Lung microvascular endothelial cell (primary cell): Measurements from ENCODE around the gene ENPP1. TPM values are rescaled to one million over a fixed set of nuclear protein-coding genes. Genes with fewer than 3 reads are reported as not detected.
A peak's percentile ranks its signal among the peaks of the same experiment; 100 is the strongest.

Source experiments
- DNase-seq, 2 donors: peaks; one replicate each; pipeline versions ENCODE4 v3.0.0 to v3.0.0-alpha.2; 2010; ENCODE audit warnings: low read depth in 2 of 2
- total RNA-seq: library from RNA; depleted of rRNA; stranded (reverse); fragments of >200 nt; gene quantifications from 2 replicates; pipeline ENCODE4 v1.2.1, GENCODE V29; 2014

ENPP1 gene
- total RNA-seq, 1 donor from 2014 or later, result 0.40 TPM

DNA sequence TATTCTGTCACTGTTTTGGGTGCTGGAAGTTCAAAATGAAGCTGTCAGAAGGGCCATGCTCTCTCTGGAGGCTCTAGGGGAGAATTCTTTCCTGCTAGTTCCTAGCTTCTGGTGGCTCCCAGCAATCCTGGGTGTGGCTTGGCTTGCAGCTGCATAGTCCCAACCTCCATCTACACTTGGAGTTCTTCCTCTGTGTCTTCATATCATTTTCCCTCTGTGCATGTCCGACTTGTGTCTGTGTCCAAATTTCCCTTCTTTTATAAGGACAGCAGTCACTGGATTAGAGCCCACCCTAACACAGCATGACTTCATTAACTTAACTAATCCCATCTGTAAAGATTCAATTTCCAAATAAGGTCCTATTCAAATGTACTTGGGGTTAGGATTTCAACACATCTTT is 23.3 kb upstream of the ENPP1 start:
- DNase-seq, result no peak

DNA sequence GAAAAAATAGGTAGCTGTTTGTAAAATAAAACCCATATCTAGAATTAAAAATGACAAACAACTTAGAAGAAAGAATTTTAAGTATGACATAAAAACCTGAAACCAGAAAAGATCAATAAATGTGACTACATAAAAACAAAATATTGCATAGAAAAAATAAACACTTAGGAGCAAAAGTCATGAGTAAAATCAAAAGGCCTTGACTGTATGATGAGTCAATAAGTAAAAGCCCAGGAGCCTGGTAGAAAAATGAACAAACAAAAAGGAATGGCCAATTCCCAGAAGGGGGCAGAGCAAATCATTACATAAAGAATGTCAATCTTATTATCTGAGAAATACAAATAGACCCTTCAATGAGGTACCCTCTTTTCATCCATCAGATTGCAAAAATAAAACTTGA is 20.7 kb upstream of the ENPP1 start:
- no peak for DNase-seq

DNA sequence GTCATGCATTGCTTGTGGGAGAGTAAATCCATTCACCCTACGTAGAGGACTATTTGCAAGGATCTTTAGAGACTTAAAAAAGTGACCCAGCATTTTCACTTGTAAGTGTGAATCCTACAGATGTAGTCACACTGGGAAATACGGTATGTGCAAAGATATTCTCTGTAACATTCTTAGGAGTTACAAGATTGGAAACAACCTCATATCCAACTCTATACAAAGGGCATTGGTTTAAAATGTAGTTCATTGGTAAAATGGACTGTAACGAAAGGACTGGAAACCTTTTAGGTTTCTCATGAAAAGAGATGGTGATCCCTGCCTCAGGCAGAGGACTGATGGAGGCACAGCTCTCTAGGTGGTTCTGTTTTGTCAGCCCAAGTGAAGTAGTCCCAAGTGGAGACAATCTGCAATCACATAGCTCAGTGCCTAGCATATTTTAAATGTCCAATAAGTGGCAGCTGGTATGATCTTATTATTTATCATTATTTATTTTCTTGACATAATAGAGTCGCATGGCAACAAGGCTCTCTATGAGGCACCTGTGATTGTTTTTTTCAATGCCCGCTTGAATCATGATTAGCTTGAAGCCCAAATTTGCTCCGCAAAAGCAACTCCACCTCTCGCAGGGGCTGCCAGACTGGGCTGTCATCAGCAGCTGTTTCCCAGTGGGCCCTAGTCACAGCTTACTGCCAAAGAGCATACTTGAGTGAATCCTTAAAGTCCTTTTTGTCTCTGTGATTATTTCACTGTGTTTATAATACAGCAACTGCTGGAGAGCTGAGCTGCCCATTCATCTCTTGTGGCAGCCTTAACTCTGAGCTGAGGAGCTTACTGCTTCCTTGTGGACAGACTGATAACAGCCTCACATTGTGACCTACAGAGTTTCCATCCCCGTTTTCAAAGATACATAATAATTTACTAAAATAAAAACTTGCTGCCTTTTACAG is 19.8 kb upstream of the ENPP1 start:
- DNase-seq, result no peak

DNA sequence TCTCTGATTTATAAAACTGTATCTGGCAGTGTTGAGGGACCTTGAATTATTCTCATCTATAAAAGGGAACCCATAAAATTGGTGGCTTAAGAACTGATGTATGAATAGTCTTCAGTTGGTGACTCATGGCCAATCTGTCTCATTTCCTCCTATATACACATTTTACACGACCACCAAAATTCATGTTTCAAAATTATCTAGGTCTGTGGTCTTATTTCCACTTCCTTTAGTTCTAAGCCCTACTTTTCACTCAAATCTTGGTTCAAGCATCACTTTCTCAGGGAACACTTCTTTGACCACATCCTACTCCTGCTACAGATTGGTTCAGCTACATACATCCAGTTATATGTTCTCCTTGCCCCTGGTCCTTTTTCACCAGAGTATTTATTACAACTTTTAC is 18.6 kb upstream of the ENPP1 start:
- no peak for DNase-seq

DNA sequence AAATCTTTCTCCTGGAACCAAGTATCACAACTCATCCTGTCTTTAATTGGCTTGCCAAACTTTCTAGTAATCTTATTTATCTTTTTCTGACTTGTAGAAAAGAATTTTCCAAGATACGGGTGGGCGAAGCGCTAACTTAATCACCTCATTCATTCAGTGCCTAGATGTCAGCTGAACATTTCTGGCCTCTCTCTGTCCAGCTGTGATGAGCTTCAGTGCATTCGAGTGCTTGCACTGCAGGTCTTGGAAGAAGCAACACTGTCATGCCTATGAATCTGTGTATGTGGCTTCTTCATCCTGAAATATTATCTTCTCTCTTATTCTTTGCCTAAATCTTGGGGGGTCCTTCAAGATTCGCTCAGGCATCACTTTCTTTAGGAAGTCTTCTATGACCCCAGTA is 16.3 kb upstream of the ENPP1 start:
- DNase-seq, result no peak

DNA sequence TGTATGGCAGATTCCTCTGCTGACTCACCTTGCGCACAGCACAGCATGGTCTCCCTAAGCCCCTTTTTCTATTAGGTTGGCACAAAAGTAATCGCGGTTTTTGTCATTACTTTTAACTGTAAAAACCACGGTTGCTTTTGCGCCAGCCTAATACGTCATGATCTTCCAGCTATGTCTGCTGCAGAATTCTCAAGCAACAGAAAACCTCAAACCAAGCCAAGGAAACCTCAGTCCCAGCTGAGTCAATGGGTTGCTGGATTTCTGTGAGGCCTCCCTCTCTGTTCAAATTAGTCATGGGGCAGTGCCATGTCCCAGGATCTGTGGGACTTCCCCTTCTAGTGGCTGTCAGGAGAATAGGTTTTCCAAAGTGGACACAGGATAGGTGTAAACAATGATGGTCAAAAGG is 15.7 kb upstream of the ENPP1 start:
- no peak for DNase-seq

DNA sequence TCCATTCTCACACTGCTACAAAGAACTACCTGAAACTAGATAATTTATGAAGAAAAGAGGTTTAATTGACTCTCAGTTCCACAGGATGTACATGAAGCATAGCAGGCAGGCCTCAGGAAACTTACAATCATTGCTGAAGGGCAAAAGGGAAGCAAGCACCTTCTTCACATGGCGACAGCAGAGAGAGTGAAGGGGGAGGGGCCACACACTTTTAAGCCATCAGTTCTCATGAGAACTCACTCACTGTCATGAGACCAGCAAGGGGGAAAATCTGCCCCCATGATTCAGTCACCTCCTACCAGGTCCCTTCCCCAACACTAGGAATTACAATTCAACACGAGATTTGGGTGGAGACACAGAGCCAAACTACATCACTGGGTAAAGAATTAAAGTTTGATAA is 12.5 kb upstream of the ENPP1 start:
- no peak for DNase-seq

DNA sequence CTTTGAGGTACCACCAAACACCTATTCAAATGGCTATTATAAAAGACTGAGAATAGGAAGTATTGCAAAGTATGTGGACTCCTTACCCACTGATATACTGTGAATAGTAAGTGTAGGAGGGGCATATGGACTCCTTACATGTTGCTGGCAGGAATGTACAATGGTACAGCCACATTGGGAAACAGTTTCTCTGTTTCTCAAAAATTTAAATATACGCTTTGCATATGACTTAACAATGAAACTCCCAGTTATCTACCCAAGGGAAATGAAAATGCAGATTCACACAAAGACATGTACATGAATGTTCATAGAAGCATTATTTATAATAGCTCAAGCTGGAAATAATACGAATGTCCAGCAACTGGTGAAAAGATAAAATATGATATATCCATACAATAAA is 5.5 kb upstream of the ENPP1 start:
- no peak for DNase-seq

DNA sequence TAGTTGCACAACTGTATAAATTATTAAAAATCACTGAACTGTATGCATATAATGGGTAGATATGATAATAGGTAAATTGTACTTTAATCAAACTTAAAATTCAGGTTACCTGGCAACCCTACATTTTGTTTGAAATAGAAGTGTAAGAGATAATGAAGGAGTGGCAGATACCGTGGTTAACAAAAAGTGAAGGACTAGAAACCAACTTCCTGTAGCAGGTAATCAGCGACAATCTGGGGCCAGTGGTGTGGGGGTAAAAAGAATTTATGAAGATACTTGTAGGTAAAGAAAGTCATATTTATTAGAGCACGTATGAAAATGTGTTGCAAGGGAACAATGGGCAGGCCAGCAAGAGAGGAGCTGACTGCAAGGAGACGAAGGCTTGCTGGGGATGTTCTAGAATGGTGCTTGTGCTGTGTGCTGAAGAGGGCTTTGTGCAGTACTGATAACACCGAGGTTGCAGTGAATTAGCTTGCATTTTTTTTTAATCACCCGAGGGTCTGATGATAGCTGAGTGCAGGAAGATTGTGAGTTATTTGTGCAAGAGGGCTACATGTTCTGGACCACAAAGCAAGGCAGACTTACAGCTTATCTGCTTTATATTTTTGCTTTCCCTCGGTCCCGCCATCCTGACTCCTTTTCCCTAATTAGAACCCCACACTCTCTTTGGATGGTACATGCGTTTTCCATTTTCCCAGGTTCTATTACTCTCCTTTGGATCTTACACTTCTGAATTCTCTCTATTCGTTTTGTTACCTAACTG is 4.6 kb upstream of the ENPP1 start:
- no peak for DNase-seq

DNA sequence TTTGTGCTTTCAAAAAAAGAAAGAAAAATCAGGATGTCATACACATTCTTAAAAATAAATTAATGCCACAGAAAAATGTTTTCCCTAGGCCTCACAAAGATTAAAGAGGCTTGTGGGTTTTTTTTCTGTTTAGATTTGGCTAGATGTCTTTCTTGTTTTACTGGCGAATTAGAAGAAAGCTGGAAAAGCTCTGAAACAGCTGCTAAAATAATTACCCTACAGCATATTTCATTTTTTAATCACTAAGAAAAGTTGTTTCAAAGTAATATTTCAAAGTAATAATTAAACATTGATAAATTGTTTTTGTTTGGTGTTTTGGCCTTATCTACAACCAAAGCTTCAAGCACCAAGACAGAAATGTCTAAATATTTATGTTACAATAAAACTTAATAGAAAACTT is 3.7 kb upstream of the ENPP1 start:
- no peak for DNase-seq

DNA sequence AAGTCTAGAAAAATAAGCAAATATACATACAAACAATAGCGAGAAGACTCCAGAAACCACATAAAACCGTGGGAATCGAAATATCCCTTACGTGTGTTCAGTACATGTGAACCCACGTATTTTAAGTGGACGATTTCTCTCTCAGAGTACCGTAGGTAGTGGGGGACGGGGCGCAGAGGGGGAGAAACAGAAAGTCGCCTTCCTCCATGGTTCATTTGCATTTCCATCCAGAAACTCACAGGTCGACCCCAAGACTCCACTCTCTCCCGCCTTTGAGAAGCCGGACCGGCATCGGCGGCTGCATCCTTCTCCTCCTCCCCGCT is 538 bp upstream of the ENPP1 start:
- DNase-seq, result peak in 1 of 2 donors; percentile 4

DNA sequence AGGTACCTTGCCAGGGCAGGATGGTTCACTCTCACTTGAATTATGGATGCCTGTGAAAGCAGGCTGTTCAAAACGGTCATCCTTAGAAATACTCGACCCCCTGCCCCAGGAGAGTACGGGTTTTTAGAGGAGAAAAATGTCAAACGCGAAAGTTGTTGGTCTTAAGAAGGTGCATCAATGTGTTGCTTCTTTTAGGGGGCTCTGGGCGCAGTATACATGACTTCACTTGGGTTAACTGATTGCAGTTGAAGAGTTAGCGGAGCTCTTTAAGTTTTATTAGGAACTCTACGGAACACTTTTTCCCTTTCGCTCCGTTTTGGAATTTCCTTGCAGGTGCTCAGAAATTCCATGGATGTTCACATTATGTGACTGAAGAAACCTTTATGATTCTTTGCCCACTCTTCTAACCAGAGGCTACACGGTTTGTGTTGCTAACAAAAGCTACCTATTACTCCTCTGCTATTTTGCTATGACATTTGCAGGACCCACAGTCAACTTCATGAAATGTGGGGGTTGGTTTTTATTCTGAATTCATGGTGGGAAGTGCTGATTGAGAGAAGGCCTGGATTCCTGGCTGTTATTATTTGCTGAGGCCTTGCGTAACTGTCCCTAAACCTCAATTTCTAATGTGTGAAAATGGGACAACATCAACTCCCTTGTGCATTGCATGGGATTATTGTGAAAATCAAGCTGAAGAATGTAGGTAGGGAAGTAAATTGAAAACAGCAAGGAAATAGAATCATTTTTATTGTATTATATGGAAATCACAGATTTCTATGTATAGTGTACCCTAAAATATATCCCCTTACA is 845 bp downstream of the ENPP1 start:
- DNase-seq, result peak in 1 of 2 donors; percentile 1

DNA sequence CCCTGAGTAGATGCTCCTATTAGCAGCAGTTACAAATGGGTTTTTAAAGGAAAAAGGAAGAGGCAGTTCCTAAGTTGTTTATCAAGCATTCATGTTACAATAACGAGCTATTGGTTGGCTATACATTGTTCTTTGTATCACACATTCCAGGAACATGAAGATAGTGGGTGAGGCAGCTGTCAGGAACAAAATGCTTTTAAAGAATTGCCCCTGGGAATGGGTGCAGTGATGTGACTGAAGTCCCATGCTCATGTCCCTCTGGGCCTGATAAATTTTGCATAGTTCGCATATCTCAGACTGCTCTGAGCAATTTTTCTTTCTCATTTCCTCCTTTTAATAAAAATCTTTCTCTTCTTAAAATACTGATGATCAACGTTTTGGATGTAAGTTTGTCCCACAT is 3.7 kb downstream of the ENPP1 start:
- no peak for DNase-seq

DNA sequence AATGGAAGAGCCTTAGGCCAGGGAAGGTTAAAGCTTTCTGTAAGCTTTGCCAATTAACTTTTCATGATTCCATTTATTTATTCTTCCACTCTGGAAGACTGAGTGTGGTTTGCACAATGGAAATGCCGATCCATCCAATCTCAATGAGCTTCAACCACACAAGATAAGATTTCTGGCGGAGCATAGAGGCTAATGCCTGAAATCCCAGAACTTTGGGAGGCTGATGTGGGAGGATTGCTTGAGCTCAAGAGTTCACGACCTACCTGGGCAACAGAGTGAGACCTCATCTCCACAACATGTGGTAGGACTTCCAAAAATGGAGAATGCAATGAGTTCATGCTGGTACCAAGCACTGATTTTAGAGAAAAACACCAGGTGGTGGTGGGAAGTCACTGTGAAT is 6.2 kb downstream of the ENPP1 start:
- no peak for DNase-seq

DNA sequence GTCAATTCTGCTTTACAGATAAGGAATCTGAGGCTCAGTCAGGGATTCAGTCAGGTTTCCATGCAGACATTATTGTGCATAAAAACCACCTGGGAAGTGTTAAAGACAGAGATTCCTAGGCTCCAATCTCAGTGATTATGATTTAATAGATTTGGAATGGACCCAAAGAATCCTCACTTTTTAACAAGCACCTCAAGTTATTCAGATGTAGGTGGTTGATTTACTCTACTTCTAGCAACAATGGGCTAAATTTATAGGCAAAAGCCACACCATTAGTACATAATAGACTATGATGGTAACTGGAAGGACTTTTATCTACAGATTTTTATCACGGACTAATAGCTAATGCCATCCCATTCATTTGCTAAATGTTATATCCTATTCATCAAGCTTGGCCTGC is 9.0 kb downstream of the ENPP1 start:
- no peak for DNase-seq

DNA sequence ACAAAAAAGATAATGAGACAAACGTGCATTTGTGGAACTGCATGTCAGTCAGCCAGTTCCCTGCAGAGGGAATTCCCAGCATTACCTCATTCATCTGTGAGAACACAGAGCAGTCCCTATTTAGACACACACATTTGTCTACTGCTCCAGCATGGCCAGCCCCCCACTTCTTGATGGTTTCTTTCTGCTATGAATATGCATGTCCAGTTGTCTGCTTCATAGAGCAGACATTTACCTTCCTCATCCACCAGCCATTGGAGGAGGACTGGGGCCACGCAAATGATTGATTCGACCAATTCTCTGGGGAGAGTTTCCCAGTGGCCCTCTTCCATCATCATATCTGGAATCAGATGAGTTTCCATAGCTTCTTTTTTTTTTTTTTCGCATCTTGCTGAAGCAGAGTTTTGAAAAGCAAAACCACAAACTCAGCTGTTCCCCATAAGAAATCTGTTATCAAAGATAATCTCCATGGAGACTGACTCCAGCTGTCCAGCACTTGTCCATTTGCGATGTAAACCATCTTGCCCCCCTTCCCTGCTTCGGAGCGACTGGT is 11.8 kb downstream of the ENPP1 start:
- peak in 1 of 2 donors; percentile 34 for DNase-seq

DNA sequence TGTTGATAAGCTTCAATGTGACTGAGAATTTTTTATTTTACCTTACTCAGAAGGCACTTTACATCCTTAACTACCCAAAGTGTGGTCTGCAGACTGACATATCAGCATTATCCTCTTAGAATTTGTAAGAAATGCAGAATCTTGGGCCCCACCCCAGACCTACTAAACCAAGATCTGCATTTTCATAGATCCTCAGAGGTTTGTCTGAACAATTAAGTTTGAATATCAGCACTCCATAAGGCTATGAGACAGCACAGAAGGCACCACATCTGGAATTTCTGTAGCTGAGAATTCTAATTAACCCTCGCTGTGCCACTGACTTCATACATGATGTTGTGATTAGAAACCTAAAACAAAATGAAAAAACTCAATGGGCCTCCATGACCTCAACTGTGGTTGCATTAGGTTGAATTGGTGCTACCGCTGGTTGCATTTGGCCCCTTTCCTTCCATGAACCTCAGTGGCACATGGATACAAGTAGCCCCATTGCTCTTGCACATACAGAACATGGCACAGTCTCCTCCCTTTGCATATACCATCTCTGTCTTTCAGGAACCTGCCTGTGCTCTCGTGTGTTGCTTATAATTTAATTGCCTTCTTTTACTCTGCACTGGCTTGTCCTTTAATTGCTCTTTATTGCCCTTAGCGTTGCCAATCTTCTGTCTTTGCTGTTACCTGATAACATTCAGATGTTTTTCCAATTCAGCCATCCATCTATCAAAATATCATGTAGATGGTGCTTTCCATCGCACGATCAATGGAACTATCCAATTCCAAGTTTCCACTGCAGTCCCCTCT is 13.4 kb downstream of the ENPP1 start:
- DNase-seq, result no peak

DNA sequence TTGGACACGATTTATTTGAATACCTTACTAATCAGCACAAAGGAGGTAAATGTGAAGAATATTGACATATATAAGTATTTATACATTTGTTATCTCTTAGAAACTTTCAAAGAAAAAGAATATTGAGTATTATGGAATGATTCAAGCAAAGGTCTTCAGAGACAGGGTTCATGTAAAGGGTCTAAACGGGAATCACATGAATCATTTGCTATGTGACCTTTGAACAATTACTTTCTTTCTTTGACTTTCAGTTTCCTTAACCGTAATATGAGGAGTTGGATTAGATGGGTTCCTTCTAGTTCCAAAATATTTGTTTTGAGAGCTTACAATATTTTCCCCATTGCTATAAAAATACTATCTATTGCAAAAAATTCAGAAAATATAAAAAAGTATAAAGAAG is 14.3 kb downstream of the ENPP1 start:
- DNase-seq, result no peak

DNA sequence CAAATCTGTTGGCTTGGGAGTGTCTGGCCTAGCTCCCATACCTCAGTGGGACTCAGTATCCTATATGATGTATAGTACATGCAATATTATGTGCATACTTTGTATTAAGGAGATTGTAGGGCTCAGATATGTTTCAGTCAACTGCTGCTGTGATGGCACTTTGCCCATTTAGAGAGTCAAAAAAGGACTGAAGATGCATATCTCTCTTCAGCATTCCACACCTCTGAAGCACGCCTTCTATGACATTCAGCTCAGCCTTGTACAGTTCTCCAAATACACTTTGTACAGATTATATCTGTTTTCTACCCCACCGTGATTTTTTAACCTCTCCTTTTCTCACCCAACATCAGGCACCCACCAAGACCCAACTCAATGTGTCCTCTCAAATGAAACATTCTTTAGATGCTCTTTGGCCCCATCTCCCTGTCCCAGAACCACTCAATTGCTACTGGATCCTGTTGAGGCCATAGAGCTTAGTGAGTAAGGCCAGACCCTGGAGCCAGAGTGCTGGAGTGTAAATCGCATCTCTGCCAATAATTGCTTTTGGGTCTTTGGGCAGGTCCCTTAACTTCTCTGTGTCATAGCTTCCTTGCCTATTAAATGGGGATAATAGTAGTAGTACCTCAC is 15.6 kb downstream of the ENPP1 start:
- no peak for DNase-seq

DNA sequence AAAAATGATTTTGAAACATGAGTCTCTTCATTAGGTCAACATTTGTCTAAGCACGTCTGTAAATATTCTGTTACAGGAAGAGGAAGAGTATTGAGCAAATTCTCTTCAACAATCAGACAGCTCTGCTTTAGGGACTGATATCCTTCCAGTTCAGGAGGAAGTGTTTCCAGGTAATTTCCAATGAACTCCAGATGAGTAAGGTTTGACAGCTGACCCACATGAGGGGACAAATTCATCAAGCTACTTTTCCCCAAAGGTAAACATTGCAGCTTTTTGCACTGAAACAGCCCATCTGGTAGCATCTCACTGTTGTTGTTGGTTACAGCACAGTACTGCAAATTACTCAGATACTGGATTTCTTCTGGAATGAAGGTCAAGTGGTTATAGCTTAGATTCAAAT is 18.1 kb downstream of the ENPP1 start:
- no peak for DNase-seq

DNA sequence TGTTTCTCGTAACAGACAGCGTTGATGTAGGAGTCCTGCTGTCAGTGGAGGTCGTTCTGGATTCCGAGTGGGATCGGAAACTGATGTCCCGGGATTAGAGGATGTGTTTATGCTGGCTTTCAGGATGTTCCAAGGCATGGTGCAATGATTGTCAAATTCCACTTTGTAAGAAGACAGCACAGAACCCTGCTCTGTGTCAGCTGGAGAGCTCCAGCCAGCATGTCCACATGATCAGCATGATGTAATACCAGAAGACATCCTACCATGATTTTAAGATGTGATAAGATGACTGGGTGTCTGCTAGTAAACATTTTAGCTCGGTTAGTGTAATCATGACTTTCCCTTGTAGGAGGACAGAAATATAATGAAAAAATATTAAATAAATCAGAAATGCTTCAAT is 20.3 kb downstream of the ENPP1 start:
- no peak for DNase-seq
